GM23248 (cell line): ENCODE results near the gene OR56A3. TPM values are rescaled to one million over a fixed set of nuclear protein-coding genes. Genes with fewer than 3 reads are reported as not detected.
"Not testable (repeated sequence)": the region's sequence is repeated elsewhere in the genome, so short reads cannot be mapped to it uniquely, and the experiment has no call there.

ENCODE experiments used
- DNase-seq: peaks from one replicate; pipeline ENCODE4 v3.0.0-alpha.2; 2015
- H2AFZ ChIP-seq: fragments of 200-600 bp; sonication (generic); 2 replicates; pipeline ENCODE4 v1.6.1; 2016; ENCODE audit warnings: antibody characterized with exemption
- H3F3A ChIP-seq: fragments of 200-600 bp; sonication (generic); 2 replicates; pipeline ENCODE4 v1.6.1; 2016; ENCODE audit warnings: mild to moderate bottlenecking, antibody characterized with exemption, mixed run types; ENCODE audit not compliant: insufficient read depth
- H3K27ac ChIP-seq: fragments of 200-600 bp; sonication (generic); 2 replicates; pipeline ENCODE4 v1.5.1; 2016; ENCODE audit warnings: mild to moderate bottlenecking
- H3K27me3 ChIP-seq: fragments of 200-600 bp; sonication (generic); replicated peaks from 2 replicates; pipeline ENCODE4 v1.6.1; 2016; ENCODE audit warnings: mild to moderate bottlenecking; ENCODE audit not compliant: insufficient read depth
- H3K36me3 ChIP-seq: fragments of 200-600 bp; sonication (generic); 2 replicates; pipeline ENCODE4 v1.6.1; 2016; ENCODE audit warnings: low read depth, mild to moderate bottlenecking
- H3K4me1 ChIP-seq: fragments of 200-600 bp; sonication (generic); 2 replicates; pipeline ENCODE4 v1.6.1; 2016; ENCODE audit warnings: mild to moderate bottlenecking; ENCODE audit not compliant: insufficient read depth
- H3K4me2 ChIP-seq: fragments of 200-600 bp; sonication (generic); one replicate; pipeline ENCODE4 v1.6.1; 2016; ENCODE audit warnings: mild to moderate bottlenecking; ENCODE audit not compliant: unreplicated experiment
- H3K4me3 ChIP-seq: fragments of 200-600 bp; sonication (generic); 2 replicates; pipeline ENCODE4 v1.5.1; 2016; ENCODE audit warnings: mild to moderate bottlenecking
- H3K79me2 ChIP-seq: fragments of 200-600 bp; sonication (generic); 2 replicates; pipeline ENCODE4 v1.6.1; 2016; ENCODE audit warnings: mild to moderate bottlenecking; ENCODE audit not compliant: insufficient read depth
- H3K9ac ChIP-seq: fragments of 200-600 bp; sonication (generic); 2 replicates; pipeline ENCODE4 v1.6.1; 2016; ENCODE audit warnings: mild to moderate bottlenecking
- H3K9me2 ChIP-seq: fragments of 200-600 bp; sonication (generic); 2 replicates; pipeline ENCODE4 v1.6.1; 2016; ENCODE audit warnings: mixed run types, mild to moderate bottlenecking, moderate library complexity; ENCODE audit not compliant: insufficient read depth
- H3K9me3 ChIP-seq: fragments of 200-600 bp; sonication (generic); one replicate; pipeline ENCODE4 v1.6.1; 2017; ENCODE audit warnings: low read depth
- H4K20me1 ChIP-seq: fragments of 200-600 bp; sonication (generic); 2 replicates; pipeline ENCODE4 v1.6.0; 2016; ENCODE audit not compliant: insufficient read depth
- EZH2 ChIP-seq: fragments of 200-600 bp; sonication (generic); IDR thresholded peaks from 2 replicates; pipeline ENCODE4 v1.6.1; 2018; ENCODE audit warnings: antibody characterized with exemption, mild to moderate bottlenecking; ENCODE audit not compliant: insufficient read depth, poor library complexity, severe bottlenecking
- EZH2phosphoT487 ChIP-seq: fragments of 200-600 bp; sonication (generic); IDR thresholded peaks from 2 replicates; pipeline ENCODE4 v1.6.1; 2018; ENCODE audit warnings: antibody characterized with exemption, moderate library complexity, mild to moderate bottlenecking, low read depth; ENCODE audit not compliant: insufficient read depth
- WGBS, 2 experiments: methylation state at CpG; one replicate each; pipeline ENCODE4 v1.1.6; 2015 to 2017; ENCODE audit warnings: low lambda C conversion rate in 2 of 2, low coverage in 1 of 2; ENCODE audit errors: missing lambda C conversion rate in 2 of 2; 5-methylcytosine and 5-hydroxymethylcytosine counted together
- in situ Hi-C: fragments of 300-500 bp; cut with MboI; formaldehyde crosslinking; loops from 2 replicates; pipeline ENCODE4 v1.15.0; 2020
- polyA plus RNA-seq: library from polyadenylated mRNA; unstranded; fragments of >200 nt; fragmentation: Nextera tagmentation; extraction: Ambion mirVana; gene quantifications from 2 replicates; pipeline ENCODE4 v1.2.1, GENCODE V29; 2016
- total RNA-seq: library from RNA; depleted of rRNA; stranded (reverse); fragments of >200 nt; shearing (Covaris generic); gene quantifications from 2 replicates; pipeline ENCODE4 v1.2.3, GENCODE V29; 2014

OR56A3 gene
- total and polyA plus RNA-seq, 2 experiments from 2014 or later, result not detected

- Histone ChIP-seq H2AFZ (no peak overlapping the region), H3F3A (no peaks in the 10 kb centered on the region), H3K9me2 (no peaks in the 10 kb centered on the region), H3K4me1 (no peaks in the 10 kb centered on the region), H3K4me3 (no peak overlapping the region), H3K27ac (no peak overlapping the region), H3K9me3 (no peaks in the 10 kb centered on the region), H4K20me1 (no peaks in the 10 kb centered on the region), H3K4me2 (no peak overlapping the region), H3K9ac (no peak overlapping the region), H3K79me2 (no peaks in the 10 kb centered on the region), H3K27me3 (no peaks in the 10 kb centered on the region), H3K36me3 (no peaks in the 10 kb centered on the region)
- no peak for TF ChIP-seq EZH2phosphoT487
- TF ChIP-seq EZH2, result no peak
- DNase-seq, result no peak
- WGBS, 2 experiments, result 45 to 60% methylated on average over 10 of the region's 10 CpGs
- in situ Hi-C loops, result no loop called here
Measured at GRCh38 chr11:5933116-5933515, 8.9 kb upstream of the OR56A3 start.

DNA sequence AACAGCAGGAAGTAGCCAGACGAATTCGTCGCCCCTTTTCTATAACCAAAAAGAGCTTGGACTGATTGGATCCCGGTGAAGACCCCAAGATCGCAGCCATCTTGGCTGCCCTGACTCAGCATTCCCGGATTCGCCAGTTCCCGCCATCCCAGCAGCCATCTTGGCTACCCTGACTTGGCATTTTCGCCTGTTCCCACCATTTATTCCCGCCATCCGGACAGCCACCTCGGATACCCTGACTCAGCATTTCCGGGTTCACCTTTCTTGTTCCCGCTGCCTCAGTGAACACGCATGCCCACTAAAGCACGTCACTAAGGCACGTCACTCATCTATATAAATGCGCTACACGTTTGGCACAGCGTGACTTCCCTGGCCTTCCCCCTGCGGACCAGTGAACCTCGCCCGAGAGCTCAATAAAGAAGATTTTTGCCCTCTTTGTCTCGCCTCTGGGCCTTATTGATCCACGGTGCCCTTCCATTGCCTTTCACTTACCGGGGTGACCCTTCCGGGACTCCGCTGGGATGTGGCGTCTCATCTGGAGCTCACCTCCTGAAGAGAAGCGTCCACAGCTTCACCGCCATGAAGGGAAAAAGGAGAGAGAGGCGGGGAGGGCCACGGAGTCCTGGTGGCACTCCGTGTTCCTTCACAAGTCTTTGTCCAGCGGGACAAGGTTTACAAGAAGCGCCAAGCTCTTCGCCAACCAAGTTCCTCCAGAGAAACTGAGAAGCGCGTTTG is 4.0 kb upstream of the OR56A3 start:
- Histone ChIP-seq H3K27me3 (no peaks in the 10 kb centered on the region), H2AFZ (no peak overlapping the region), H3K79me2 (no peaks in the 10 kb centered on the region), H3K9ac (no peak overlapping the region), H3K9me3 (no peaks in the 10 kb centered on the region), H3K27ac (no peak overlapping the region), H3K4me2 (no peak overlapping the region), H3K9me2 (no peaks in the 10 kb centered on the region), H3K4me1 (no peaks in the 10 kb centered on the region), H3K4me3 (no peak overlapping the region), H3K36me3 (no peaks in the 10 kb centered on the region), H4K20me1 (no peaks in the 10 kb centered on the region), H3F3A (no peaks in the 10 kb centered on the region)
- no peak for DNase-seq
- WGBS, 2 experiments, result 67 to 73% methylated on average over 39 of the region's 39 CpGs
- TF ChIP-seq EZH2phosphoT487 (no peak), EZH2 (no peak)
- in situ Hi-C loops, result no loop called here

DNA sequence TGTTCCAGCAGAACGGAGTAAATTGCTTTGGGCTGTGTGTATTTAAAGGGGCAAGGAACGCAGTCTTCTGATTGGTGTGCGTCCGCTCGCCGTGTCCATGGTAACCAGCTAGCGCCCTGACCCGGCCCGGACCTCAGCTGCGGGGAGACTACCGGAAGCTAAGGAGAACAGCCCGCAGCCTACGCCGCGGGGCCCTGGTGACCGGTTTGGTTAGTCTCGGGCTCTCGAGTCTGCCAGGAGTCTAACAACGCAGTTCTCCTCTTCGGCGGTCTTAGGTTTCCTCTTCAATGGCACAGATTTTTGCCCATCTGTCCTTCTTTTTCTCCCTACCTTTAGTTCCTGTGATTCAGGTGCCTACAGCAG is 3.5 kb upstream of the OR56A3 start:
- H3K9ac ChIP-seq, result no peak overlapping the region
- no peak for DNase-seq
- in situ Hi-C loops, result no loop called here
- H4K20me1 ChIP-seq, result no peaks in the 10 kb centered on the region
- no peaks in the 10 kb centered on the region for H3K79me2 ChIP-seq
- no peak overlapping the region for H2AFZ ChIP-seq
- 52 to 54% methylated on average over 21 of the region's 21 CpGs for WGBS, 2 experiments
- no peak overlapping the region for H3K4me2 ChIP-seq
- no peaks in the 10 kb centered on the region for H3K9me3 ChIP-seq
- H3K9me2 ChIP-seq, result no peaks in the 10 kb centered on the region
- H3K27ac ChIP-seq, result no peak overlapping the region
- no peak for TF ChIP-seq EZH2phosphoT487
- no peaks in the 10 kb centered on the region for H3K4me1 ChIP-seq
- H3K36me3 ChIP-seq, result no peaks in the 10 kb centered on the region
- H3K4me3 ChIP-seq, result no peak overlapping the region
- no peaks in the 10 kb centered on the region for H3K27me3 ChIP-seq
- H3F3A ChIP-seq, result no peaks in the 10 kb centered on the region

DNA sequence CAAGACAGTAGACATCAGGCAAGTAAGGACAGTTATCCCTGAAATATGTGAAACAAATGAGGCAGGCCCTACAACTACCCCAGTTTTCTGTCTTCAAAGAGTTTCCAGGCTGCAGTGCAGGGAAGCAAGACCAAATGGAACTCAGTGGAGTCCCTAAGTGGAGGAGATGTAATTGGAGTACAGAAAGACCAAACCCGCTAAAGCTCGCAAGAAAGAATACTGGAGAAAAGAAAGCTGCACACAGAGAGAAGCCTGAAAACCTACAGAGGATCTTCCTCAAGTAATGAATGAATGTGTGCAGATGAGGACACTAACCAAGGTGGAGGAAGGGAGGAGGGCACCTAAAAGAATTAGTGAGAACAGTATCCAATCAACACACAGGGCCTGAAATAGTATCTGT is 1.3 kb upstream of the OR56A3 start:
- in situ Hi-C loops, result no loop called here
- H2AFZ ChIP-seq, result no peak overlapping the region

GRCh38 chr11:5955586-5955985 is 13.5 kb downstream of the OR56A3 start:
- Histone ChIP-seq H3K27ac (no peak overlapping the region), H3K4me1 (no peaks in the 10 kb centered on the region), H3K9ac (no peak overlapping the region), H3K79me2 (no peaks in the 10 kb centered on the region), H3K9me3 (no peaks in the 10 kb centered on the region), H2AFZ (no peak overlapping the region), H4K20me1 (no peaks in the 10 kb centered on the region), H3F3A (no peaks in the 10 kb centered on the region), H3K4me2 (no peak overlapping the region), H3K9me2 (no peaks in the 10 kb centered on the region), H3K36me3 (no peaks in the 10 kb centered on the region), H3K27me3 (no peaks in the 10 kb centered on the region), H3K4me3 (no peak overlapping the region)
- in situ Hi-C loops, result no loop called here
- WGBS, 2 experiments, result 34 to 36% methylated on average over 3 of the region's 3 CpGs
- no peak for DNase-seq
- TF ChIP-seq EZH2 (no peak), EZH2phosphoT487 (no peak)

More for the DNA sequence above, 1.3 kb upstream of the OR56A3 start:
- Histone ChIP-seq H3K9ac (no peak overlapping the region), H3K79me2 (no peaks in the 10 kb centered on the region), H3K4me1 (no peaks in the 10 kb centered on the region), H3K9me3 (no peaks in the 10 kb centered on the region), H4K20me1 (no peaks in the 10 kb centered on the region), H3F3A (no peaks in the 10 kb centered on the region), H3K36me3 (no peaks in the 10 kb centered on the region), H3K27me3 (no peaks in the 10 kb centered on the region), H3K4me3 (no peak overlapping the region), H3K27ac (no peak overlapping the region), H3K9me2 (no peaks in the 10 kb centered on the region), H3K4me2 (no peak overlapping the region)
- no peak for DNase-seq
- 66 to 78% methylated on average over 2 of the region's 2 CpGs for WGBS, 2 experiments
- TF ChIP-seq EZH2 (no peak), EZH2phosphoT487 (no peak)

DNA sequence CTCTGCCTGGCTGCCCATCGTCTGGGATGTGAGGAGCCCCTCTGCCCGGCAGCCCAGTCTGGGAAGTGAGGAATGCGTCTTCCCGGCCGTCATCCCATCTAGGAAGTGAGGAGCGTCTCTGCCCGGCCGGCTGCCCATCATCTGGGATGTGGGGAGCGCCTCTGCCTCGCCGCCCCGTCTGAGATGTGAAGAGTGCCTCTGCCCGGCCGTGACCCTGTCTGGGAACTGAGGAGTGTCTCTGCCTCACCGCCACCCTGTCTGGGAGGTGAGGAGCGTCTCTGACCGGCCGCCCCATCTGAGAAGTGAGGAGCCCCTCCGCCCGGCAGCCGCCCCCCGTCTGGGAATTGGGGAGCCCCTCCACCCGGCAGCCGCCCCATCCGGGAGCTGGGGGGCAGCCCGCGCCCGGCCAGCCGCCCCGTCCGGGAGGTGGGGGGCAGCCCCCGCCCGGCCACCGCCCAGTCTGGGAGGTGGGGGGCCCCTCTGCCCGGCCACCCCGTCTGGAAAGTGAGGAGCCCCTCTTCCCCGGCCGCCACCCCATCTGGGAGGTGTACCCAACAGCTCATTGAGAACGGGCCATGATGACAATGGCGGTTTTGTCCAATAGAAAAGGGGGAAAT is 18.8 kb downstream of the OR56A3 start:
- H3K9me2 ChIP-seq, in situ Hi-C loops: not testable (repeated sequence)

More for the DNA sequence above, 18.8 kb downstream of the OR56A3 start:
- not testable (repeated sequence) for H3K36me3 ChIP-seq, DNase-seq, H3K79me2 ChIP-seq, H4K20me1 ChIP-seq, H3K4me2 ChIP-seq, H3K27ac ChIP-seq, H3K4me3 ChIP-seq, H3K4me1 ChIP-seq, H2AFZ ChIP-seq, H3K9me3 ChIP-seq, H3K27me3 ChIP-seq, H3F3A ChIP-seq, H3K9ac ChIP-seq
- 70 to 77% methylated on average over 13 to 37 of the region's 40 CpGs for WGBS, 2 experiments
